ENCODE data around the gene CBR3.

DNA sequence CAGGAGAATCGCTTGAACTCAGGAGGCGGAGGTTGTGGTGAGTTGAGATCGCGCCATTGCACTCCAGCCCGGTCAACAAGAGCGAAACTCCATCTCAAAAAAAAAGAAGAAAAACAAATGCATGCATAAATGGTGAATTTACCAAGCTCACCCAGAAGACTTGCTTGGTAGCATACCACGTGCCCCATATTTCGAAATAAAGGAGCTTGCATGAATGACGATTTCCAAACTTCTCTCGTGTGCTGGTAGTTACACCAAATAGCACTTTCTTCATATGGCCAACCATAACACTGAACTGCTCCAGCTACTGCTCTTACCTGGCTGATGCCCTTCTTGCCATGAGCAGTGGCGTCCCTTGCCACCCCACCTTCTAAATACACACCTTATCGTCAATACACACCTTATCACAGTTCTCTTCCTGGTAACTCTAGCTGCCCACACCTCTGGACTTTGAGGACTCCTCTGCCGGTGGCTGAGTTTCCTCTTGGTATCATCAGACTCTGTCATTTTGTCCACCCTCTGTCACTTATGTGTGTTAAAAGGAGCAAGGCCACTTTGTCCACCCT lies 24.6 kb downstream of the CBR3 start:
- TF ChIP-seq, protein P1, sequence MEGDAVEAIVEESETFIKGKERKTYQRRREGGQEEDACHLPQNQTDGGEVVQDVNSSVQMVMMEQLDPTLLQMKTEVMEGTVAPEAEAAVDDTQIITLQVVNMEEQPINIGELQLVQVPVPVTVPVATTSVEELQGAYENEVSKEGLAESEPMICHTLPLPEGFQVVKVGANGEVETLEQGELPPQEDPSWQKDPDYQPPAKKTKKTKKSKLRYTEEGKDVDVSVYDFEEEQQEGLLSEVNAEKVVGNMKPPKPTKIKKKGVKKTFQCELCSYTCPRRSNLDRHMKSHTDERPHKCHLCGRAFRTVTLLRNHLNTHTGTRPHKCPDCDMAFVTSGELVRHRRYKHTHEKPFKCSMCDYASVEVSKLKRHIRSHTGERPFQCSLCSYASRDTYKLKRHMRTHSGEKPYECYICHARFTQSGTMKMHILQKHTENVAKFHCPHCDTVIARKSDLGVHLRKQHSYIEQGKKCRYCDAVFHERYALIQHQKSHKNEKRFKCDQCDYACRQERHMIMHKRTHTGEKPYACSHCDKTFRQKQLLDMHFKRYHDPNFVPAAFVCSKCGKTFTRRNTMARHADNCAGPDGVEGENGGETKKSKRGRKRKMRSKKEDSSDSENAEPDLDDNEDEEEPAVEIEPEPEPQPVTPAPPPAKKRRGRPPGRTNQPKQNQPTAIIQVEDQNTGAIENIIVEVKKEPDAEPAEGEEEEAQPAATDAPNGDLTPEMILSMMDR (IDR thresholded peaks at IDR 0.05) = no peak
- TF ChIP-seq POLR2A (IDR thresholded peaks at IDR 0.05) = no peak
